NOMO-1 (cell line): ENCODE results near the gene CDK18.

Source experiments
- DNase-seq, 2 experiments: peaks; one replicate each; lab custom pipeline; 2025; ENCODE audit not compliant: unreplicated experiment in 2 of 2; lab: John Stamatoyannopoulos, UW

Gene CDK18

GRCh38 chr1:205520709-205521108, 16.2 kb downstream of the CDK18 start:
- DNase-seq = no peak

- DNase-seq = no peak
Observed at GRCh38 chr1:205521686-205522085, 17.2 kb downstream of the CDK18 start.

- no peak for DNase-seq
Observed at GRCh38 chr1:205522692-205523091, 18.2 kb downstream of the CDK18 start.

- DNase-seq = no peak
Observed at GRCh38 chr1:205523261-205523890, 18.9 kb downstream of the CDK18 start.

GRCh38 chr1:205523891-205524793, 19.7 kb downstream of the CDK18 start:
- peak; percentile 27 to 43 for DNase-seq

- DNase-seq = no peak
Observed at GRCh38 chr1:205524794-205525101, 20.3 kb downstream of the CDK18 start.

- DNase-seq = no peak
Observed at GRCh38 chr1:205525495-205526285, 21.2 kb downstream of the CDK18 start.

GRCh38 chr1:205526431-205526830, 22.0 kb downstream of the CDK18 start:
- no peak for DNase-seq

- no peak for DNase-seq
Observed at GRCh38 chr1:205527931-205528330, 23.5 kb downstream of the CDK18 start.

GRCh38 chr1:205528446-205528886, 24.0 kb downstream of the CDK18 start:
- DNase-seq = no peak

- DNase-seq = peak; percentile 17 to 42
Observed at GRCh38 chr1:205528887-205529825, 24.7 kb downstream of the CDK18 start.

GRCh38 chr1:205530116-205530515, 25.6 kb downstream of the CDK18 start:
- DNase-seq = no peak

GRCh38 chr1:205531191-205532025, 26.9 kb downstream of the CDK18 start:
- DNase-seq = no peak

- DNase-seq = no peak
Observed at GRCh38 chr1:205532026-205532898, 27.8 kb downstream of the CDK18 start.

GRCh38 chr1:205532996-205533735, 28.7 kb downstream of the CDK18 start:
- DNase-seq = no peak

- DNase-seq = no peak
Observed at GRCh38 chr1:205533748-205534443, 29.4 kb downstream of the CDK18 start.

GRCh38 chr1:205534444-205534985, 30.0 kb downstream of the CDK18 start:
- no peak for DNase-seq
